WI38 (cell line): Measurements from ENCODE around the gene AGAP1.

Source experiments
- H3K4me3 ChIP-seq: 2 replicates; pipeline ENCODE4 v1.5.1; 2011; ENCODE audit warnings: low read depth, mild to moderate bottlenecking, control low read depth, low read length
- CTCF ChIP-seq: IDR thresholded peaks from 2 replicates; pipeline ENCODE4 v1.5.1; 2012; ENCODE audit warnings: low read depth, mild to moderate bottlenecking, control low read depth, low read length

AGAP1 gene

GRCh38 chr2:235949567-235950472, 456.0 kb downstream of the AGAP1 start:
- no peak for TF ChIP-seq CTCF
- H3K4me3 ChIP-seq, result no peak overlapping the region

GRCh38 chr2:235950473-235950809, 456.6 kb downstream of the AGAP1 start:
- TF ChIP-seq CTCF, result no peak
- H3K4me3 ChIP-seq, result no peak overlapping the region

- TF ChIP-seq CTCF, result no peak
- no peak overlapping the region for H3K4me3 ChIP-seq
Measured at GRCh38 chr2:235951493-235951892, 457.6 kb downstream of the AGAP1 start.

GRCh38 chr2:235951982-235952381, 458.1 kb downstream of the AGAP1 start:
- TF ChIP-seq CTCF, result no peak
- H3K4me3 ChIP-seq, result no peak overlapping the region

GRCh38 chr2:235952714-235953113, 458.9 kb downstream of the AGAP1 start:
- H3K4me3 ChIP-seq, result no peak overlapping the region

GRCh38 chr2:235954281-235954680, 460.4 kb downstream of the AGAP1 start:
- no peak for TF ChIP-seq CTCF
- no peak overlapping the region for H3K4me3 ChIP-seq

More at GRCh38 chr2:235952714-235953113, 458.9 kb downstream of the AGAP1 start:
- no peak for TF ChIP-seq CTCF

- TF ChIP-seq CTCF, result no peak
- H3K4me3 ChIP-seq, result no peak overlapping the region
Measured at GRCh38 chr2:235954888-235955480, 461.1 kb downstream of the AGAP1 start.
